Measurements from ENCODE around the gene FUT2. TPM values are rescaled to one million over a fixed set of nuclear protein-coding genes. Genes with fewer than 3 reads are reported as not detected.
"Not testable (repeated sequence)": the region's sequence is repeated elsewhere in the genome, so short reads cannot be mapped to it uniquely, and the experiment has no call there.

The FUT2 gene
- total RNA-seq, 1 donor from 2014 or later = not detected

DNA sequence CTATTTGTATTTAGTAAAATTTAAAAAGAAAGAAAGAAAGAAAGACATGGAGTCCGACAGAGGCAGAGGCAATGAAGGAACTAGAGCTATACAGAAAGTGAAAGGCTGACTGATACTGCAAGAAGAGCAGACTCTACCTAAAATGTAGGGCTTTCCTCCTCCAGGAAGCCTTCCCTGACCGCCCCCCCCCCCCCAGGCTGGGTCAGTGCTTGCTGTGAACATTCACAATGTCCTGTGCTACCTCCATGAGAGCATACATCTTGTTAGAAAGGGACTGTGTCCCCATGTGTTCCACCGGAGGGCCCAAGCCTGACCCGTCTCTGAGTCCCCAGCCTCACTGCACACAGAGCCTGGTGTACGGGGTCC is 44.1 kb upstream of the FUT2 start:
- Histone ChIP-seq H3K27ac (no peak overlapping the region), H3K4me3 (no peak overlapping the region), H3K9me3 (no peaks in the 10 kb centered on the region), H3K36me3 (no peaks in the 10 kb centered on the region), H3K4me1 (no peaks in the 10 kb centered on the region), H3K27me3 (no peaks in the 10 kb centered on the region)
- intact Hi-C loops (cut with DNase I) = no loop called here
- DNase-seq (ENCODE audit: low spot score in 2 of 2) = no peak
- TF ChIP-seq, protein P1, sequence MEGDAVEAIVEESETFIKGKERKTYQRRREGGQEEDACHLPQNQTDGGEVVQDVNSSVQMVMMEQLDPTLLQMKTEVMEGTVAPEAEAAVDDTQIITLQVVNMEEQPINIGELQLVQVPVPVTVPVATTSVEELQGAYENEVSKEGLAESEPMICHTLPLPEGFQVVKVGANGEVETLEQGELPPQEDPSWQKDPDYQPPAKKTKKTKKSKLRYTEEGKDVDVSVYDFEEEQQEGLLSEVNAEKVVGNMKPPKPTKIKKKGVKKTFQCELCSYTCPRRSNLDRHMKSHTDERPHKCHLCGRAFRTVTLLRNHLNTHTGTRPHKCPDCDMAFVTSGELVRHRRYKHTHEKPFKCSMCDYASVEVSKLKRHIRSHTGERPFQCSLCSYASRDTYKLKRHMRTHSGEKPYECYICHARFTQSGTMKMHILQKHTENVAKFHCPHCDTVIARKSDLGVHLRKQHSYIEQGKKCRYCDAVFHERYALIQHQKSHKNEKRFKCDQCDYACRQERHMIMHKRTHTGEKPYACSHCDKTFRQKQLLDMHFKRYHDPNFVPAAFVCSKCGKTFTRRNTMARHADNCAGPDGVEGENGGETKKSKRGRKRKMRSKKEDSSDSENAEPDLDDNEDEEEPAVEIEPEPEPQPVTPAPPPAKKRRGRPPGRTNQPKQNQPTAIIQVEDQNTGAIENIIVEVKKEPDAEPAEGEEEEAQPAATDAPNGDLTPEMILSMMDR (IDR thresholded peaks at IDR 0.05) = no peak

DNA sequence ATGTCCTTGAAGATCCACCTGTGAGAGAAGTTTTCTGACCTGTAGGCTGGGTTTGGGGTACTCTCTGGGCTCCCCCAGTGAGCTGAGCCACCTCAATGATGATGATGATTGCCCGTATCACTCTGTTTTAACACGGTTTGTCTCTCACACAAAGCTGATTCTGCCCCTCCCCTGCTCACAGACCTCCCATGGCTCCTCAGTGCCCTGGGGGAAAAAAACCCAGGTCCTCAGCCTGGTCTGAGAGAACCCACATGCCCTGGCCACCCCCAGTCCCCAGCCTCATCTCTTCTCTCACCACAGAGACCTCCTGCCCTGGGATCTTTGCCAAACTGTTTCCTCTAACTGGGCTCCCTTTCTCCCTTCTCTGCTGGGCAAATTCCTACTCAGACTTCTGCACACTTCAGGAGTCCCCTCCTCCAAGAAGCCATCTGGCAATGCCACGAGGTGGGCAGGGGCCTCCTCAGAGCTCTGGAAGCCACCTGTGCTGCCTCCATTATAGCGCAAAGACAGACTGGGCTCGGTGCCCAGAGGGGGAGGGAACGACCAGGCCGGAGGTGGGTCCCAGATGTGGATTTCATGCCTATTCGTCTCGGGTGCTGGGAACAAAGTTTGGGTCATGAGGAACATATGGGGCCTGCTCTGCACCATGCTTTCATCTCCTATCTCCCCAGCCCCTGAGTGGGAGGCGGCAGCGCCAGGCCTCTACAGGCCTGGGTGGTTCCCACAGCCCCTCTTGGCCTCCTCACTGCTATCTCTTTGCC is 41.3 kb upstream of the FUT2 start:
- no peak overlapping the region for H3K4me3 ChIP-seq
- no peaks in the 10 kb centered on the region for H3K9me3 ChIP-seq
- H3K4me1 ChIP-seq = no peaks in the 10 kb centered on the region
- intact Hi-C loops (cut with DNase I) = no loop called here
- DNase-seq (ENCODE audit: low spot score in 2 of 2) = no peak
- no peak overlapping the region for H3K27ac ChIP-seq
- H3K27me3 ChIP-seq = no peaks in the 10 kb centered on the region
- no peaks in the 10 kb centered on the region for H3K36me3 ChIP-seq
- TF ChIP-seq, protein P1 (IDR thresholded peaks at IDR 0.05) = no peak

DNA sequence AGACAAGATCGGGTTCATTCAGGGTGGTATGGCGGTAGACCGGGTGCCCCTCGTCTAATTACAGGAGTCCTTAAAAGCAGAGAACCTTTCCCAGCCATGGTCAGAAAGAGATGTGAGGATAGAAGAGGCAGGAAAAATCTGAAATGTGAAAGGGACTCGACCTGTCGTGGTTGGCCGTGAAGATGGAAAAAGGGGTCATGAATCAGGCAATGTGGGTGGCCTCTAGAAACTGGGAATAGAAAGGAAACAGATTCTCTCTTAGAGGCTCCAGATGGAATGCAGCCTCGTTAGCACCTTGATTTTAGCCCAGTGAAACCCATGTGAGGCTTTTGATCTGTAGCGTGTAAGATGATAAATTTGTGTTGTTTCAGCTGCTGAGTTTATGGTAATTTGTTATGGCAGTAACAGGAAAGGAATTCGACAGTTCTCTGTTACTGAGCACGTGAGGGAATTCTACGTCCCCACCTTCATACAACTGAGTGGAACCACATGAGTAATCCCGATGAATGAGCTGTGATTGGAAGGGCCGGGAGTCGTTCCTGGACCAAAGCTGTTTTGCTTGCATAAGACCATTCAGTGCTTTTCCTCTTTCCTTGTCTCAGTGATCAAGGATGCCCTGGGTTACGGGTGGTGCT is 38.8 kb upstream of the FUT2 start:
- Histone ChIP-seq H3K9me3 (no peaks in the 10 kb centered on the region), H3K36me3 (no peaks in the 10 kb centered on the region), H3K4me3 (no peak overlapping the region), H3K27me3 (no peaks in the 10 kb centered on the region), H3K27ac (no peak overlapping the region), H3K4me1 (no peaks in the 10 kb centered on the region)
- TF ChIP-seq, protein P1 (IDR thresholded peaks at IDR 0.05) = no peak
- no peak for DNase-seq (ENCODE audit: low spot score in 2 of 2)
- intact Hi-C loops (cut with DNase I) = no loop called here

GRCh38 chr19:48657828-48658227 is 37.9 kb upstream of the FUT2 start:
- DNase-seq (ENCODE audit: low spot score in 2 of 2); H3K4me1 ChIP-seq; H3K36me3 ChIP-seq; H3K9me3 ChIP-seq; intact Hi-C loops (cut with DNase I); H3K27me3 ChIP-seq; H3K4me3 ChIP-seq; H3K27ac ChIP-seq: not testable (repeated sequence)

DNA sequence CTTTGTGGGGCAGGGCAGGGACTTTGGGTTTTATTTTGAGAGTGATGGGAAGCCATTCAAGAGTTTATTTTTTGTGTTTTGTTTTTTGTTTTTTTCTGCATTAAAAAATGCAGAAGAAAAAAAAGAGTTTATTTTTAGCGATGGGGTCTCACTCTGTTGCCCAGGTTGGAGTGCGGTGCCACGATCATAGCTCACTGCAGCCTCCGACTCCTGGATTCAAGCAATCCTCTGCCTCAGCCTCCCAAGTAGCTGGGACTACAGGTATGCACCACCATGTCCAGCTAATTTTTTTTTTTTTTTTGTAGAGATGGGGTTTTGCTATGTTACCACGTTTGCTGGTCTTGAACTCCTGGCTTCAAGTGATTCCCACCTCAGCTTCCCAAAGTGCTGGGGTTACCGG is 37.3 kb upstream of the FUT2 start:
- TF ChIP-seq, protein P1 (IDR thresholded peaks at IDR 0.05) = no peak
- H3K4me3 ChIP-seq = no peak overlapping the region
- no peaks in the 10 kb centered on the region for H3K4me1 ChIP-seq
- intact Hi-C loops (cut with DNase I) = no loop called here
- H3K36me3 ChIP-seq = no peaks in the 10 kb centered on the region
- no peak for DNase-seq (ENCODE audit: low spot score in 2 of 2)
- no peak overlapping the region for H3K27ac ChIP-seq
- no peaks in the 10 kb centered on the region for H3K9me3 ChIP-seq
- H3K27me3 ChIP-seq = no peaks in the 10 kb centered on the region

- H3K4me3 ChIP-seq = no peak overlapping the region
- no peaks in the 10 kb centered on the region for H3K36me3 ChIP-seq
- TF ChIP-seq, protein P1 (IDR thresholded peaks at IDR 0.05) = no peak
- H3K27ac ChIP-seq = no peak overlapping the region
- no peaks in the 10 kb centered on the region for H3K4me1 ChIP-seq
- DNase-seq (ENCODE audit: low spot score in 2 of 2) = no peak
- intact Hi-C loops (cut with DNase I) = no loop called here
- no peaks in the 10 kb centered on the region for H3K27me3 ChIP-seq
- no peaks in the 10 kb centered on the region for H3K9me3 ChIP-seq
These were observed 36.0 kb upstream of the FUT2 start for GRCh38 chr19:48659768-48660167.
